ENCODE data around the gene TMEM168. TPM values are rescaled to one million over a fixed set of nuclear protein-coding genes. Genes with fewer than 3 reads are reported as not detected.

Gene TMEM168
- total and polyA plus RNA-seq, 2 experiments from 2014 or later, result 5.2 to 14.8 TPM

- Histone ChIP-seq H3K27ac (ENCODE audit: low read depth) (no peak overlapping the region), H3K36me3 (ENCODE audit: insufficient read depth) (no peaks in the 10 kb centered on the region), H3K79me2 (replicated peaks; ENCODE audit: insufficient read depth) (no peaks in the 10 kb centered on the region), H2AFZ (no peak overlapping the region), H3K9me2 (ENCODE audit: insufficient read depth) (no peaks in the 10 kb centered on the region), H3K27me3 (ENCODE audit: insufficient read depth) (no peaks in the 10 kb centered on the region), H3F3A (replicated peaks; ENCODE audit: low read depth) (no peaks in the 10 kb centered on the region), H3K4me1 (ENCODE audit: insufficient read depth) (no peaks in the 10 kb centered on the region), H3K4me2 (no peak overlapping the region), H3K4me3 (no peak overlapping the region), H4K20me1 (replicated peaks; ENCODE audit: insufficient read depth) (no peaks in the 10 kb centered on the region)
- ATAC-seq (no peak), DNase-seq (ENCODE audit: low spot score) (no peak)
- H3K36me3 Mint-ChIP-seq (ENCODE audit: low read depth), result no peaks in the 10 kb centered on the region
- no peak overlapping the region for H3K27ac Mint-ChIP-seq
- TF ChIP-seq STAT1 (IDR thresholded peaks at IDR 0.05; ENCODE audit: unreplicated experiment) (no peak), CREB1 (CRISPR knock-in tag; IDR thresholded peaks at IDR 0.05; ENCODE audit: low read depth) (no peak), JUNB (IDR thresholded peaks at IDR 0.05; ENCODE audit: unreplicated experiment) (no peak), NANOG (IDR thresholded peaks at IDR 0.05; ENCODE audit: borderline replicate concordance) (no peak), ZNF331 (CRISPR knock-in tag; IDR thresholded peaks at IDR 0.05; ENCODE audit: low read depth) (no peak), ZNF114 (CRISPR knock-in tag; IDR thresholded peaks at IDR 0.05) (no peak), POLR2AphosphoS5 (IDR thresholded peaks at IDR 0.05; ENCODE audit: low read depth) (no peak), CTCF (conservative IDR thresholded peaks at IDR 0.05; ENCODE audit: low read depth in 2 of 2) (no peak), EZH2phosphoT487 (IDR thresholded peaks at IDR 0.05; ENCODE audit: unreplicated experiment) (no peak)
- TF ChIP-seq, protein P1, sequence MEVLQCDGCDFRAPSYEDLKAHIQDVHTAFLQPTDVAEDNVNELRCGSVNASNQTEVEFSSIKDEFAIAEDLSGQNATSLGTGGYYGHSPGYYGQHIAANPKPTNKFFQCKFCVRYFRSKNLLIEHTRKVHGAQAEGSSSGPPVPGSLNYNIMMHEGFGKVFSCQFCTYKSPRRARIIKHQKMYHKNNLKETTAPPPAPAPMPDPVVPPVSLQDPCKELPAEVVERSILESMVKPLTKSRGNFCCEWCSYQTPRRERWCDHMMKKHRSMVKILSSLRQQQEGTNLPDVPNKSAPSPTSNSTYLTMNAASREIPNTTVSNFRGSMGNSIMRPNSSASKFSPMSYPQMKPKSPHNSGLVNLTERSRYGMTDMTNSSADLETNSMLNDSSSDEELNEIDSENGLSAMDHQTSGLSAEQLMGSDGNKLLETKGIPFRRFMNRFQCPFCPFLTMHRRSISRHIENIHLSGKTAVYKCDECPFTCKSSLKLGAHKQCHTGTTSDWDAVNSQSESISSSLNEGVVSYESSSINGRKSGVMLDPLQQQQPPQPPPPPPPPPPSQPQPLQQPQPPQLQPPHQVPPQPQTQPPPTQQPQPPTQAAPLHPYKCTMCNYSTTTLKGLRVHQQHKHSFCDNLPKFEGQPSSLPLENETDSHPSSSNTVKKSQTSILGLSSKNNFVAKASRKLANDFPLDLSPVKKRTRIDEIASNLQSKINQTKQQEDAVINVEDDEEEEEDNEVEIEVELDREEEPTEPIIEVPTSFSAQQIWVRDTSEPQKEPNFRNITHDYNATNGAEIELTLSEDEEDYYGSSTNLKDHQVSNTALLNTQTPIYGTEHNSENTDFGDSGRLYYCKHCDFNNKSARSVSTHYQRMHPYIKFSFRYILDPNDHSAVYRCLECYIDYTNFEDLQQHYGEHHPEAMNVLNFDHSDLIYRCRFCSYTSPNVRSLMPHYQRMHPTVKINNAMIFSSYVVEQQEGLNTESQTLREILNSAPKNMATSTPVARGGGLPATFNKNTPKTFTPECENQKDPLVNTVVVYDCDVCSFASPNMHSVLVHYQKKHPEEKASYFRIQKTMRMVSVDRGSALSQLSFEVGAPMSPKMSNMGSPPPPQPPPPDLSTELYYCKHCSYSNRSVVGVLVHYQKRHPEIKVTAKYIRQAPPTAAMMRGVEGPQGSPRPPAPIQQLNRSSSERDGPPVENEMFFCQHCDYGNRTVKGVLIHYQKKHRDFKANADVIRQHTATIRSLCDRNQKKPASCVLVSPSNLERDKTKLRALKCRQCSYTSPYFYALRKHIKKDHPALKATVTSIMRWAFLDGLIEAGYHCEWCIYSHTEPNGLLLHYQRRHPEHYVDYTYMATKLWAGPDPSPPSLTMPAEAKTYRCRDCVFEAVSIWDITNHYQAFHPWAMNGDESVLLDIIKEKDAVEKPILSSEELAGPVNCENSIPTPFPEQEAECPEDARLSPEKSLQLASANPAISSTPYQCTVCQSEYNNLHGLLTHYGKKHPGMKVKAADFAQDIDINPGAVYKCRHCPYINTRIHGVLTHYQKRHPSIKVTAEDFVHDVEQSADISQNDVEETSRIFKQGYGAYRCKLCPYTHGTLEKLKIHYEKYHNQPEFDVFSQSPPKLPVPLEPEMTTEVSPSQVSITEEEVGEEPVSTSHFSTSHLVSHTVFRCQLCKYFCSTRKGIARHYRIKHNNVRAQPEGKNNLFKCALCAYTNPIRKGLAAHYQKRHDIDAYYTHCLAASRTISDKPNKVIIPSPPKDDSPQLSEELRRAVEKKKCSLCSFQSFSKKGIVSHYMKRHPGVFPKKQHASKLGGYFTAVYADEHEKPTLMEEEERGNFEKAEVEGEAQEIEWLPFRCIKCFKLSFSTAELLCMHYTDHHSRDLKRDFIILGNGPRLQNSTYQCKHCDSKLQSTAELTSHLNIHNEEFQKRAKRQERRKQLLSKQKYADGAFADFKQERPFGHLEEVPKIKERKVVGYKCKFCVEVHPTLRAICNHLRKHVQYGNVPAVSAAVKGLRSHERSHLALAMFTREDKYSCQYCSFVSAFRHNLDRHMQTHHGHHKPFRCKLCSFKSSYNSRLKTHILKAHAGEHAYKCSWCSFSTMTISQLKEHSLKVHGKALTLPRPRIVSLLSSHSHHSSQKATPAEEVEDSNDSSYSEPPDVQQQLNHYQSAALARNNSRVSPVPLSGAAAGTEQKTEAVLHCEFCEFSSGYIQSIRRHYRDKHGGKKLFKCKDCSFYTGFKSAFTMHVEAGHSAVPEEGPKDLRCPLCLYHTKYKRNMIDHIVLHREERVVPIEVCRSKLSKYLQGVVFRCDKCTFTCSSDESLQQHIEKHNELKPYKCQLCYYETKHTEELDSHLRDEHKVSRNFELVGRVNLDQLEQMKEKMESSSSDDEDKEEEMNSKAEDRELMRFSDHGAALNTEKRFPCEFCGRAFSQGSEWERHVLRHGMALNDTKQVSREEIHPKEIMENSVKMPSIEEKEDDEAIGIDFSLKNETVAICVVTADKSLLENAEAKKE (CRISPR knock-in tag; IDR thresholded peaks at IDR 0.05), result no peak
- TF ChIP-seq, protein P2, sequence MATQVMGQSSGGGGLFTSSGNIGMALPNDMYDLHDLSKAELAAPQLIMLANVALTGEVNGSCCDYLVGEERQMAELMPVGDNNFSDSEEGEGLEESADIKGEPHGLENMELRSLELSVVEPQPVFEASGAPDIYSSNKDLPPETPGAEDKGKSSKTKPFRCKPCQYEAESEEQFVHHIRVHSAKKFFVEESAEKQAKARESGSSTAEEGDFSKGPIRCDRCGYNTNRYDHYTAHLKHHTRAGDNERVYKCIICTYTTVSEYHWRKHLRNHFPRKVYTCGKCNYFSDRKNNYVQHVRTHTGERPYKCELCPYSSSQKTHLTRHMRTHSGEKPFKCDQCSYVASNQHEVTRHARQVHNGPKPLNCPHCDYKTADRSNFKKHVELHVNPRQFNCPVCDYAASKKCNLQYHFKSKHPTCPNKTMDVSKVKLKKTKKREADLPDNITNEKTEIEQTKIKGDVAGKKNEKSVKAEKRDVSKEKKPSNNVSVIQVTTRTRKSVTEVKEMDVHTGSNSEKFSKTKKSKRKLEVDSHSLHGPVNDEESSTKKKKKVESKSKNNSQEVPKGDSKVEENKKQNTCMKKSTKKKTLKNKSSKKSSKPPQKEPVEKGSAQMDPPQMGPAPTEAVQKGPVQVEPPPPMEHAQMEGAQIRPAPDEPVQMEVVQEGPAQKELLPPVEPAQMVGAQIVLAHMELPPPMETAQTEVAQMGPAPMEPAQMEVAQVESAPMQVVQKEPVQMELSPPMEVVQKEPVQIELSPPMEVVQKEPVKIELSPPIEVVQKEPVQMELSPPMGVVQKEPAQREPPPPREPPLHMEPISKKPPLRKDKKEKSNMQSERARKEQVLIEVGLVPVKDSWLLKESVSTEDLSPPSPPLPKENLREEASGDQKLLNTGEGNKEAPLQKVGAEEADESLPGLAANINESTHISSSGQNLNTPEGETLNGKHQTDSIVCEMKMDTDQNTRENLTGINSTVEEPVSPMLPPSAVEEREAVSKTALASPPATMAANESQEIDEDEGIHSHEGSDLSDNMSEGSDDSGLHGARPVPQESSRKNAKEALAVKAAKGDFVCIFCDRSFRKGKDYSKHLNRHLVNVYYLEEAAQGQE (IDR thresholded peaks at IDR 0.05; ENCODE audit: unreplicated experiment), result no peak
- H3K27me3 Mint-ChIP-seq (ENCODE audit: insufficient read depth, low read depth, poor library complexity), result no peaks in the 10 kb centered on the region
- no peak overlapping the region for H3K4me3 Mint-ChIP-seq
- H3K4me1 Mint-ChIP-seq, result no peaks in the 10 kb centered on the region
- H3K9me3 Mint-ChIP-seq, result no peaks in the 10 kb centered on the region
Measured at GRCh38 chr7:112763298-112763697, 26.9 kb downstream of the TMEM168 start.
